ENCODE data around the gene PWWP2B. TPM values are rescaled to one million over a fixed set of nuclear protein-coding genes. Genes with fewer than 3 reads are reported as not detected.

Gene PWWP2B
- total and polyA plus RNA-seq, 10 of the 15 experiments (the other 5 are each of a cell fraction or from before 2014, with no cell fraction given): 0.04 to 0.87 (median 0.35) TPM; not detected in 4

GRCh38 chr10:132452651-132453469 is 55.9 kb downstream of the PWWP2B start:
- BruUV-seq (replicated peaks): no TSS peak
- H3K4me3 ChIP-seq: no peak overlapping the region
- TF ChIP-seq SP1 (IDR thresholded peaks at IDR 0.05; ENCODE audit: low read depth, low read length) (peak; percentile 17), ESRRA (IDR thresholded peaks at IDR 0.05; ENCODE audit: low read length) (no peak), PAX8 (IDR thresholded peaks at IDR 0.05) (no peak), RELA (IDR thresholded peaks at IDR 0.05; ENCODE audit: borderline replicate concordance, partially characterized antibody) (peak; percentile 96), RUNX3 (IDR thresholded peaks at IDR 0.05; ENCODE audit: low read length) (no peak), E2F8 (IDR thresholded peaks at IDR 0.05; ENCODE audit: low read depth, partially characterized antibody) (no peak), HDAC6 (IDR thresholded peaks at IDR 0.05; ENCODE audit: unreplicated experiment) (no peak), PML (IDR thresholded peaks at IDR 0.05; ENCODE audit: low read length) (no peak), TCF7 (IDR thresholded peaks at IDR 0.05; ENCODE audit: borderline replicate concordance) (no peak), IRF5 (IDR thresholded peaks at IDR 0.05; ENCODE audit: borderline replicate concordance) (no peak), POU2F2 (IDR thresholded peaks at IDR 0.05; ENCODE audit: borderline replicate concordance, low read depth, low read length) (no peak), SMARCA5 (IDR thresholded peaks at IDR 0.05) (peak; percentile 81), CBX5 (IDR thresholded peaks at IDR 0.05; ENCODE audit: low read depth) (no peak), YY1 (IDR thresholded peaks at IDR 0.05; ENCODE audit: low read depth, low read length) (peak; percentile 60; the same call in 1 of the 2 replicates)
- TF ChIP-seq, protein P1, sequence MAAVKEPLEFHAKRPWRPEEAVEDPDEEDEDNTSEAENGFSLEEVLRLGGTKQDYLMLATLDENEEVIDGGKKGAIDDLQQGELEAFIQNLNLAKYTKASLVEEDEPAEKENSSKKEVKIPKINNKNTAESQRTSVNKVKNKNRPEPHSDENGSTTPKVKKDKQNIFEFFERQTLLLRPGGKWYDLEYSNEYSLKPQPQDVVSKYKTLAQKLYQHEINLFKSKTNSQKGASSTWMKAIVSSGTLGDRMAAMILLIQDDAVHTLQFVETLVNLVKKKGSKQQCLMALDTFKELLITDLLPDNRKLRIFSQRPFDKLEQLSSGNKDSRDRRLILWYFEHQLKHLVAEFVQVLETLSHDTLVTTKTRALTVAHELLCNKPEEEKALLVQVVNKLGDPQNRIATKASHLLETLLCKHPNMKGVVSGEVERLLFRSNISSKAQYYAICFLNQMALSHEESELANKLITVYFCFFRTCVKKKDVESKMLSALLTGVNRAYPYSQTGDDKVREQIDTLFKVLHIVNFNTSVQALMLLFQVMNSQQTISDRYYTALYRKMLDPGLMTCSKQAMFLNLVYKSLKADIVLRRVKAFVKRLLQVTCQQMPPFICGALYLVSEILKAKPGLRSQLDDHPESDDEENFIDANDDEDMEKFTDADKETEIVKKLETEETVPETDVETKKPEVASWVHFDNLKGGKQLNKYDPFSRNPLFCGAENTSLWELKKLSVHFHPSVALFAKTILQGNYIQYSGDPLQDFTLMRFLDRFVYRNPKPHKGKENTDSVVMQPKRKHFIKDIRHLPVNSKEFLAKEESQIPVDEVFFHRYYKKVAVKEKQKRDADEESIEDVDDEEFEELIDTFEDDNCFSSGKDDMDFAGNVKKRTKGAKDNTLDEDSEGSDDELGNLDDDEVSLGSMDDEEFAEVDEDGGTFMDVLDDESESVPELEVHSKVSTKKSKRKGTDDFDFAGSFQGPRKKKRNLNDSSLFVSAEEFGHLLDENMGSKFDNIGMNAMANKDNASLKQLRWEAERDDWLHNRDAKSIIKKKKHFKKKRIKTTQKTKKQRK (IDR thresholded peaks at IDR 0.05; ENCODE audit: low read depth, low read length): no peak
- TF ChIP-seq, protein P2, sequence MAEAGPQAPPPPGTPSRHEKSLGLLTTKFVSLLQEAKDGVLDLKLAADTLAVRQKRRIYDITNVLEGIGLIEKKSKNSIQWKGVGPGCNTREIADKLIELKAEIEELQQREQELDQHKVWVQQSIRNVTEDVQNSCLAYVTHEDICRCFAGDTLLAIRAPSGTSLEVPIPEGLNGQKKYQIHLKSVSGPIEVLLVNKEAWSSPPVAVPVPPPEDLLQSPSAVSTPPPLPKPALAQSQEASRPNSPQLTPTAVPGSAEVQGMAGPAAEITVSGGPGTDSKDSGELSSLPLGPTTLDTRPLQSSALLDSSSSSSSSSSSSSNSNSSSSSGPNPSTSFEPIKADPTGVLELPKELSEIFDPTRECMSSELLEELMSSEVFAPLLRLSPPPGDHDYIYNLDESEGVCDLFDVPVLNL (IDR thresholded peaks at IDR 0.05; ENCODE audit: low read depth, low read length): no peak

More at GRCh38 chr10:132452651-132453469, 55.9 kb downstream of the PWWP2B start:
- peak; percentile 94 for ATAC-seq
- H4K20me1 ChIP-seq (ENCODE audit: control insufficient read depth, insufficient read depth): no peaks in the 10 kb centered on the region
- H3K27ac ChIP-seq (ENCODE audit: control insufficient read depth, insufficient read depth): peak overlapping the region; percentile 3; the same call in 1 of the 2 replicates
- FAIRE-seq: peak; percentile 64
- intact Hi-C loops (cut with micrococcal nuclease; ENCODE audit: unreplicated experiment) (loop anchor here (1.0 to 5.0 kb wide), 2 partner anchors 56 to 230 kb away; partner anchors contain the start of gene PWWP2B), in situ Hi-C loops (cut with MboI) (loop anchor here (5.0 to 10.0 kb wide), 2 partner anchors 231 to 558 kb away; no protein-coding TSS in a partner anchor)
- H3K36me3 ChIP-seq (ENCODE audit: control insufficient read depth in 2 of 2, insufficient read depth in 2 of 2, low read length in 1 of 2): no peaks in the 10 kb centered on the region
- RAD21 ChIA-PET (ENCODE audit: unreplicated experiment): interaction anchor here (1.0 kb wide), 1 partner anchor 118 kb away, joined by 3 read pairs; no protein-coding TSS in a partner anchor
- H2AFZ ChIP-seq (ENCODE audit: control insufficient read depth, low read depth, low read length): peak overlapping the region; percentile 78
- no peaks in the 10 kb centered on the region for H3K79me2 ChIP-seq (ENCODE audit: control insufficient read depth, insufficient read depth, low read length)
- H3K9me3 ChIP-seq (replicated peaks; ENCODE audit: control insufficient read depth, insufficient read depth, low read length): no peaks in the 10 kb centered on the region
- H3K4me1 ChIP-seq (ENCODE audit: control insufficient read depth, insufficient read depth, low read length): peaks cover 12% of the 10 kb centered on the region
- 7% methylated on average over 44 of the region's 45 CpGs for WGBS (ENCODE audit: insufficient coverage, insufficient replicate concordance, low lambda C conversion rate, missing lambda C conversion rate)
- SMC1A ChIA-PET (ENCODE audit: uncharacterized antibody, unreplicated experiment): interaction anchor here (0.6 kb wide), 1 partner anchor 62 kb away, joined by 3 read pairs; no protein-coding TSS in a partner anchor
- CTCF ChIA-PET: no interaction called here
- POLR2A ChIA-PET: no interaction called here
- no peaks in the 10 kb centered on the region for H3K27me3 ChIP-seq (replicated peaks in 1 of 2; ENCODE audit: control insufficient read depth in 2 of 2, insufficient read depth in 2 of 2, low read length in 1 of 2)
- no peak for DNase-seq (ENCODE audit: low read depth, low spot score)
- H3K9ac ChIP-seq (ENCODE audit: control insufficient read depth, insufficient read depth, low read length): no peak overlapping the region
- H3K4me2 ChIP-seq (ENCODE audit: control insufficient read depth, insufficient read depth): peak overlapping the region; percentile 75
